Raji (cell line): Measurements from ENCODE around the gene HDAC4.

Experiments used
- POLR2A ChIP-seq: IDR thresholded peaks from 2 replicates; pipeline ENCODE4 v1.6.1; 2011; ENCODE audit warnings: low read depth, low read length, control low read depth; ENCODE audit not compliant: insufficient read depth

HDAC4 gene

DNA sequence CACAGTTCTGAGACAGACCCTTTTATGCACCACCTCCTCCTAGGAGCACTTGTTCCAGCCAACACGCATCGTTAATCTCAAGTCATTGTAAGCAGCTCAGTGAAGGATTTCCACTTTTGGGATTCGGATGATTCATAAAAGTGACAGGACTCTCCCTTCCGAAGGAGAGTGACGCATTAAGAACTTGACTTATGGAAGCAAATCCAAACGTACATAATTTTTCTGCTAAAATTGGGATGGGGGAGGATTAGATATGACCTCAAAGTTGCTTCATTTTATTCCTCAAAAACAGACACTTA is 387.2 kb downstream of the HDAC4 start:
- no peak for TF ChIP-seq POLR2A

DNA sequence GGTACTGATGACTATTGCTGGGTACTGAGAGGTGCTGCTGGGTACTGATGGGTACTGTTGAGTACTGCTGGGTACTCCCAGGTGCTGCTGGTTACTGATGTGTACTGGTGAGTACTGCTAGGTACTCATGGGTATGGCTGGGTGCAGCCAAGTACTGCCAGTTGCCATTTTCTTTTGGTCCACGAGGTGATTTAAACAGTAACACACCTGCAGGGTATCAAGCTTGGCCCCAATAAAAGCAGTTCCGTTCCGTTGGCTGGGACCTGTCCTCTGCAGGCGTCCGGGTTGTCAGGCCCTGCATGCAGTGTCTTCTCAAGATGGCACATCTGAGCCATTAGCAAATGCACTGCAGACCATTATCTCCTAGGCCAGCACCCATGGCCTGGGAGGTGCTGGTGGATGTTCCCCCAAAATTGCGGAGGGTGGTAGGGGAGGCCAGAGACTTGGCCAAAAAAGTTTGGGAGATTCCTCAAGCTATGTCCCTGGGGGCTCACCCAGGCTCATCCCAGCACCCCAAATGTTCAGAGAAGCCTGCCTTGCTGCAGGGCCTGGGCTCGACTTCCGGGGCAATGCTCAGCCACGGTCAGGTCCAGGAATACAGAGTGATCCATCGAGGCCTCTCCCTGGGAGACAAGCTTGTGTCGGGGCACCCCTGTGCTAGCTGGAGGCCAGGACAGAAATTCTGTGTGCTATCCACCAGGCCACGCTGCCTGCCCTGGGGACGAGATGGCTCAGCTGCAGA is 387.7 kb downstream of the HDAC4 start:
- TF ChIP-seq POLR2A: no peak

DNA sequence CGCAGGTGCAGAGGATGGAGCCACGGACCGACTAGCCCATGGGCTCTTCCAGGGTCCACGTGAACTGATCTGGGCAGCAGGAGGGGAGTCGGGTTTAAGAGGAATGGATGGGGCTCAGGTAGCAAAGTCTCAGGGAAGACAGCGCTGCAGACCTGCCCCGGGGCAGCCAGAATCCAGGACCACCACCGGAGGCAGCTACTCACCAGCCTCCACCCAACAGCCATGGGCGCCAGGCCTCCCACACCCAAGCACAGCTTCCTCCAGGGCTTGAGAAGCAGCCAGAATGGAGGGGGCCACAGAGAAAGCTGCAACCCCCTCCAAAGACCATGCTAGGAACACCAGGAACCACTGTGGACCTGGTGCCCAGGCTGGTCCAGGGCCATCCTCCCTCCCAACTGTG is 388.6 kb downstream of the HDAC4 start:
- TF ChIP-seq POLR2A: no peak

GRCh38 chr2:239009589-239009961 is 391.2 kb downstream of the HDAC4 start:
- no peak for TF ChIP-seq POLR2A

DNA sequence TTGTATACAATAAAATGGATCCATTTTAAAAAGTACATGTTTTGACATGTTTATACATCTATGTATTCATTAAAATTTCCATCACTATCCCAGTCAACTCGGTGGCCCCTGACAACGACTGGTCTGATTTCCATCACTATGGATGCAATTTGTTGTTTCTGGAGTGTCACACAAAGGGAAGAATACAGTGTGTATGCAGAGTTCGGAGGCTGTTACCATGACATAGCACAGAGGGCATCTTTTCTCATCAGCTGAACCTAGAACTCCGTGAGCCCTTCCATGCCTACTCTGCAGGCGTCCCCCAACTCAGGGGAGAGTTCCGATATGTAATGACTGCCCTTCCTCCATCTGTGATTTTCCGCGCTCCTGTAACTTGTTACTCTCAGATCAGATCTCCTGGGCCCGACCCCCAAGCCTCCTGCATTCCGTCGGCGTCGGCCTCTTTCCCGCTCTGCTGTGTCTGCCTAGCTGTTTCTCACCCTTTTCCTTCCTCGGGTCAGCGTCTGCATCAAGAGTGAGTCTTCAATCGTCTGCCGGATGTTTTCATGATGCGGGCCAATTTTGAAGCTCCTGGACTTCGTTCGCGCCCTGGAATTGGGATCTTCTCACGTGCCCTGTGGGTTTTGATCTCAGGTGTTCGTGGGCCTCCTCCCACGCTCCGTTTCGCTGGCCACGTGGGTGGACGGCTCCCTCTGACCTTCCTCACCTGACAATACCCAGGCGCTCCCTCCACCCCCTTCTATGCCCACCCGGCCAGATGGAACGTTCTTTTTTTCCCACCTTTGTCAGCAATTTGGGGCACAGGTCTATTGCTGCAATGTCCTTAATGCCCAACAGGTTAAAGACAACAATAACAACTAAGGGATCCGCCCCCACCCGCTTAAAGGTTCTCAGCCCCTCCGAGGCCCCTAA is 391.9 kb downstream of the HDAC4 start:
- no peak for TF ChIP-seq POLR2A

- no peak for TF ChIP-seq POLR2A
Measured at GRCh38 chr2:239008004-239008403, 392.8 kb downstream of the HDAC4 start.

- TF ChIP-seq POLR2A: no peak
Measured at GRCh38 chr2:239006622-239007285, 394.1 kb downstream of the HDAC4 start.

DNA sequence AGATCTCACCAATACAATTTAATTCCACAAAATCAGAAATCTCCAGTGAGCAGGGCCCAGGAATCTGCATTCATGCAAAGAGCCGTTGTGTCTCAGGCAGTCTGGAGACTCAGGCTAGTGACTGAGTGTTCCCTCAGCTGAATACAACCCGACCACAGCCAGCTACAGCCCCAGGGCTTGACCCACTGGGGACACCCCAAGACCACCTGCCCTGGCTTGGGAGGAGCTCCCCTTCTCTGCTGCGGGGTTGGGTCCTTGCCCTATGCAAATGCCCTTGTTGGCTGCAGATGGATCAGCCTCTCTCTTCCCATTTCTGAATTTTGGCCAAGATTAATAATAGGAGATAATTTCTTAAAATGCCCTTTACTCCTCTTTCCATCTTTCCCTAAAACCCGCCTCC is 395.2 kb downstream of the HDAC4 start:
- no peak for TF ChIP-seq POLR2A

DNA sequence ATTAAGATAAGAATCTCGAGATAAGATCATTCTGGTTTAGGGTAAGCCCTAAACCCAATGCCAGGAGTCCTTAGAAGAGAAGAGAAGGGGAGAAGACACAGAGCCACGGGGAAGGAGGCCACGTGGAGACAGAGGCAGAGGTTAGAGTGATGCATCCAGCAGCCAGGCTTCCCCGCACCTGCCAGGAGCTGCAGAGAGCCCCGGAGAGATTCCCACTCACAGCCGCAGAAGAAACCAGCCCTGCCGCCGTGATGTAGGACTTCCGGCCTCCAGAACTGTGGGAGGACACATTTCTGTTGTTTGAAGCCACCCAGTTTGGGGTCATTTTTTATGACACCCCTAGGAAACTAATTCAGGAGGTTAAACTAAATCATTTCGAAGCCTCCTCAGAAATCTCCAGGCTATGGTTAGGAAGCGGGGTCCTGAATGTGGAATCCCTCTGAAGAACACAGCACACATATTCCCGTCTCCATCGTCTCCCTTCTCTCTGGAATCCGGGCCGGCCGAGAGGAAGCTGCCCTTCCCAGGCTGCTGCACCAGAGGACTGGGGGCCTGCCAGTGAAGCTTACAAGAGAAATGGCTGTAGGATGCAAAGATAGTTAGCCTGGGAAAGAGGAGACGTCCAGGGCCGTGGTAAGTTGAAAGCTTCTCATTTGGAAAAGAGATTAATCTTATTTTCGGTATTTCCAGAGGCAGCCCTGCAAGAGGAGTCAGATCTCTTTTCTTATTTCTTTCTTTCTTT is 396.4 kb downstream of the HDAC4 start:
- TF ChIP-seq POLR2A: no peak

- no peak for TF ChIP-seq POLR2A
Measured at GRCh38 chr2:239003624-239004273, 397.1 kb downstream of the HDAC4 start.

- TF ChIP-seq POLR2A: no peak
Measured at GRCh38 chr2:239002954-239003623, 397.7 kb downstream of the HDAC4 start.

GRCh38 chr2:239002591-239002953 is 398.2 kb downstream of the HDAC4 start:
- no peak for TF ChIP-seq POLR2A

- no peak for TF ChIP-seq POLR2A
Measured at GRCh38 chr2:239001794-239002193, 399.0 kb downstream of the HDAC4 start.

DNA sequence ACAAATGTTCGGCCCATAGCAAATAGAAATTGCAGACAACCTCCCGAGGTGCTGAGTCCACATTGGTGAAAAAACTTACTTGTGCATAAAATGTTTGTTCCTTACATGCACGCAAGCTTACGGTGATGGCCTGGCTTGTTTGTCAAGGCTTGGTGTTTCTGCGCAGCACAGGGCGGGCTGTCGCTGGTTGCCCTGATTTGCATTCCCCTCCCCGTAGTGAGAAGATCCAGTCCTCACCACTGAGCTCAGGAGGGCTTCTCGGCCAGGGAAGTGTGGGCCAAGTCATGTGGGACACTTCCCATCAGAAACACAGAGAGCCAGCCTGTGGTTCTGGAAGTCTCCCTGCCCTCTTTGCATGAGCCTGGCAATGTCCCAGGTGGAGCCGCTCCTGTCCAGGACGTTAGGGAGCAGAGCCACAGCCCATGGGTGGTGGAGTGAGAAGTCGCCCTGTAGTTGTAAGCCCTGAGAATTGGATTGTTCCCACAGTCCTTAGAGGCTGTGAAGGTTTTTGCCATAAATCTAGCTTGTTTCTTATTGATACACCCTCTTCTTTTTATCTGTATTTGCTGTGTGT is 400.2 kb downstream of the HDAC4 start:
- no peak for TF ChIP-seq POLR2A
